ENCODE results near the gene BRIP1. TPM values are rescaled to one million over a fixed set of nuclear protein-coding genes. Genes with fewer than 3 reads are reported as not detected.

BRIP1 gene
- total RNA-seq, 4 donors from 2014 or later: 0.13 to 0.42 (median 0.31) TPM

GRCh38 chr17:61657338-61657737 is 206.0 kb downstream of the BRIP1 start:
- Histone ChIP-seq H3K27ac (replicated peaks in 1 of 4) (no peak overlapping the region), H3K9me3 (peaks cover 0 to 19% (median 5%) of the 10 kb centered on the region in 4 donors), H3K36me3 (no peaks in the 10 kb centered on the region), H3K27me3 (no peaks in the 10 kb centered on the region), H3K4me3 (no peak overlapping the region), H3K4me1 (no peaks in the 10 kb centered on the region)
- intact Hi-C loops (cut with DNase I): no loop called here
- DNase-seq (ENCODE audit: extremely low spot score): no peak
- TF ChIP-seq CTCF (IDR thresholded peaks at IDR 0.05) (no peak), POLR2A (IDR thresholded peaks at IDR 0.05; ENCODE audit: low read depth) (no peak), EP300 (IDR thresholded peaks at IDR 0.05) (no peak), POLR2AphosphoS5 (IDR thresholded peaks at IDR 0.05) (no peak)

- H3K9me3 ChIP-seq: peaks cover 0 to 25% (median 5%) of the 10 kb centered on the region in 4 donors
- no peaks in the 10 kb centered on the region for H3K27me3 ChIP-seq
- no peaks in the 10 kb centered on the region for H3K4me1 ChIP-seq
- intact Hi-C loops (cut with DNase I): no loop called here
- no peaks in the 10 kb centered on the region for H3K36me3 ChIP-seq
- WGBS: 81% methylated on average over 1 of the region's 1 CpG
- TF ChIP-seq POLR2AphosphoS5 (IDR thresholded peaks at IDR 0.05): no peak
- no peak for TF ChIP-seq CTCF (IDR thresholded peaks at IDR 0.05)
- TF ChIP-seq POLR2A (IDR thresholded peaks at IDR 0.05; ENCODE audit: low read depth): no peak
- TF ChIP-seq EP300 (IDR thresholded peaks at IDR 0.05): no peak
- no peak overlapping the region for H3K27ac ChIP-seq (replicated peaks in 1 of 4)
- no peak overlapping the region for H3K4me3 ChIP-seq
- no peak for DNase-seq (ENCODE audit: extremely low spot score)
These were observed 206.6 kb downstream of the BRIP1 start for GRCh38 chr17:61656721-61657217.

GRCh38 chr17:61650749-61651148 is 212.6 kb downstream of the BRIP1 start:
- DNase-seq (ENCODE audit: extremely low spot score): no peak
- intact Hi-C loops (cut with DNase I): no loop called here
- TF ChIP-seq POLR2A (IDR thresholded peaks at IDR 0.05; ENCODE audit: low read depth): no peak
- no peak for TF ChIP-seq EP300 (IDR thresholded peaks at IDR 0.05)
- TF ChIP-seq CTCF (IDR thresholded peaks at IDR 0.05): no peak
- no peak for TF ChIP-seq POLR2AphosphoS5 (IDR thresholded peaks at IDR 0.05)
- 98% methylated on average over 2 of the region's 2 CpGs for WGBS
- H3K27me3 ChIP-seq: no peaks in the 10 kb centered on the region
- no peaks in the 10 kb centered on the region for H3K4me1 ChIP-seq
- no peak overlapping the region for H3K4me3 ChIP-seq
- no peaks in the 10 kb centered on the region for H3K36me3 ChIP-seq
- no peak overlapping the region for H3K27ac ChIP-seq (replicated peaks in 1 of 4)
- peaks cover 0 to 32% (median 15%) of the 10 kb centered on the region in 4 donors for H3K9me3 ChIP-seq

- H3K27me3 ChIP-seq: no peaks in the 10 kb centered on the region
- WGBS: 78% methylated on average over 1 of the region's 1 CpG
- no peaks in the 10 kb centered on the region for H3K4me1 ChIP-seq
- no peak for TF ChIP-seq EP300 (IDR thresholded peaks at IDR 0.05)
- TF ChIP-seq POLR2AphosphoS5 (IDR thresholded peaks at IDR 0.05): no peak
- TF ChIP-seq POLR2A (IDR thresholded peaks at IDR 0.05; ENCODE audit: low read depth): no peak
- TF ChIP-seq CTCF (IDR thresholded peaks at IDR 0.05): no peak
- intact Hi-C loops (cut with DNase I): no loop called here
- H3K27ac ChIP-seq (replicated peaks in 1 of 4): no peak overlapping the region
- no peaks in the 10 kb centered on the region for H3K36me3 ChIP-seq
- no peak for DNase-seq (ENCODE audit: extremely low spot score)
- H3K4me3 ChIP-seq: no peak overlapping the region
- peaks cover 0 to 25% (median 11%) of the 10 kb centered on the region in 4 donors for H3K9me3 ChIP-seq
These were observed 214.7 kb downstream of the BRIP1 start for GRCh38 chr17:61648587-61648986.

- Histone ChIP-seq H3K4me3 (no peak overlapping the region), H3K27ac (replicated peaks in 1 of 4) (no peak overlapping the region), H3K36me3 (no peaks in the 10 kb centered on the region), H3K9me3 (peaks cover 0 to 16% (median 7%) of the 10 kb centered on the region in 4 donors), H3K27me3 (no peaks in the 10 kb centered on the region), H3K4me1 (no peaks in the 10 kb centered on the region)
- DNase-seq (ENCODE audit: extremely low spot score): no peak
- no peak for TF ChIP-seq POLR2AphosphoS5 (IDR thresholded peaks at IDR 0.05)
- WGBS: 81% methylated on average over 2 of the region's 2 CpGs
- intact Hi-C loops (cut with DNase I): no loop called here
These were observed 216.3 kb downstream of the BRIP1 start for GRCh38 chr17:61647047-61647446.
